C4-2B (cell line): ENCODE data around the gene SPINT2.

Experiments used
- CTCF ChIP-seq: fragments of 450-650 bp; conservative IDR thresholded peaks from 2 replicates; pipeline ENCODE4 v1.5.1; 2017; ENCODE audit warnings: mild to moderate bottlenecking
- ZFX ChIP-seq: fragments of 450-650 bp; IDR thresholded peaks from 2 replicates; pipeline ENCODE4 v1.6.1; 2017

GRCh38 chr19:38264486-38265212, at the start of gene SPINT2:
- no peak for TF ChIP-seq CTCF
- peak; percentile 57; the same call in 1 of the 2 replicates for TF ChIP-seq ZFX
